ENCODE measurements around the gene UGT1A9. TPM values are rescaled to one million over a fixed set of nuclear protein-coding genes. Genes with fewer than 3 reads are reported as not detected.

Gene UGT1A9
- total RNA-seq, 1 experiment from 2014 or later = not detected

DNA sequence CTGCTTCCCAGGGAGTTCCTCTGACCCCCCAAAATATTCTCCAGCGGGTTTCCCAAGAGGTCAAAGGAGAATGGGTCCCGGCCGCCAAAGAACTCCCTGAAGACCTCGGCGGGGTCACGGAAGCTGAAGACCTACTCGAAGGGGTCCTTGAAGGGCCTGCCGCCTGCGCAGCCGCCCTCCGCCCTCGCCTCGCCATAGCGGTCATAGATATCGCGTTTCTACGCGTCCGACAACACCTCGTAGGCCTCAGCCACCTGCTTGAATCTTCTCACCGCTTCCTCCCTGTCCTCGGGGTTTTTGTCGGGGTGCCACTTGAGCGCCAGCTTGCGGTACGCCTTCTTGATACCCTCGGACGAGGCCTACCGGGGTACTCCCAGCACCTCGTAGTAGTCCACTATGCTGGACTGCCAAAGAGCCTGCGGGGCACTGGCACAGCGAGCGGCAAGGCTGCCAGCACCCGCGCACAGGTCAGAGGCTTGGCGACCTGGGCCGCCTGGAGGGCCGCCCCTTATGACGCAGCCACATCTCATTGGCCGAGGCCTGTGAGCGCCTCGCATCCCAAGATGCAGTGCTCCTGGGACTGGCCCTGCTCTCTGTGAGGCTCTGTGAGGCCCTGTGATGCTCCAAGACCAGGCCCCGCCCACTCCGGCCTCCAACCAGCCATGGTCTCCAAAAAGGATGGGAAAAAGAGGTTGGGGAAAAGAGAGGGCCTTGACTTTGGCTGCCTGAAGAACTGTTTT lies 83.3 kb downstream of the UGT1A9 start:
- no peak overlapping the region for H3K27ac ChIP-seq
- intact Hi-C loops (cut with micrococcal nuclease; ENCODE audit: unreplicated experiment) = no loop called here
- ChIA-PET POLR2A (ENCODE audit: unreplicated experiment) (no interaction called here), CTCF (no interaction called here)
- H3K4me2 ChIP-seq = no peak overlapping the region
- no peak overlapping the region for H3K4me3 ChIP-seq
- no peaks in the 10 kb centered on the region for H3K4me1 ChIP-seq (replicated peaks; ENCODE audit: insufficient read depth)
- no peak for TF ChIP-seq EZH2 (IDR thresholded peaks at IDR 0.05; ENCODE audit: low read depth)
- TF ChIP-seq, protein P1, sequence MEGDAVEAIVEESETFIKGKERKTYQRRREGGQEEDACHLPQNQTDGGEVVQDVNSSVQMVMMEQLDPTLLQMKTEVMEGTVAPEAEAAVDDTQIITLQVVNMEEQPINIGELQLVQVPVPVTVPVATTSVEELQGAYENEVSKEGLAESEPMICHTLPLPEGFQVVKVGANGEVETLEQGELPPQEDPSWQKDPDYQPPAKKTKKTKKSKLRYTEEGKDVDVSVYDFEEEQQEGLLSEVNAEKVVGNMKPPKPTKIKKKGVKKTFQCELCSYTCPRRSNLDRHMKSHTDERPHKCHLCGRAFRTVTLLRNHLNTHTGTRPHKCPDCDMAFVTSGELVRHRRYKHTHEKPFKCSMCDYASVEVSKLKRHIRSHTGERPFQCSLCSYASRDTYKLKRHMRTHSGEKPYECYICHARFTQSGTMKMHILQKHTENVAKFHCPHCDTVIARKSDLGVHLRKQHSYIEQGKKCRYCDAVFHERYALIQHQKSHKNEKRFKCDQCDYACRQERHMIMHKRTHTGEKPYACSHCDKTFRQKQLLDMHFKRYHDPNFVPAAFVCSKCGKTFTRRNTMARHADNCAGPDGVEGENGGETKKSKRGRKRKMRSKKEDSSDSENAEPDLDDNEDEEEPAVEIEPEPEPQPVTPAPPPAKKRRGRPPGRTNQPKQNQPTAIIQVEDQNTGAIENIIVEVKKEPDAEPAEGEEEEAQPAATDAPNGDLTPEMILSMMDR (conservative IDR thresholded peaks at IDR 0.05) = no peak
- H3K79me2 ChIP-seq (ENCODE audit: low read depth) = peaks cover 92% of the 10 kb centered on the region
- H4K20me1 ChIP-seq (ENCODE audit: insufficient read depth) = peaks cover 48% of the 10 kb centered on the region
- H3K27me3 ChIP-seq (ENCODE audit: insufficient read depth, low read depth) = no peaks in the 10 kb centered on the region
- H2AFZ ChIP-seq = no peak overlapping the region
- H3K9me3 ChIP-seq (ENCODE audit: insufficient read depth, low read depth) = peaks cover 2% of the 10 kb centered on the region
- no peaks in the 10 kb centered on the region for H3K9me2 ChIP-seq (ENCODE audit: insufficient read depth)
- peaks cover 66% of the 10 kb centered on the region for H3K36me3 ChIP-seq (ENCODE audit: low read depth)
- peaks cover 58% of the 10 kb centered on the region for H3F3A ChIP-seq (ENCODE audit: insufficient read depth, low read depth)
- BruUV-seq (replicated peaks) = no TSS peak
- peak in 1 of 2 experiments; percentile 17 for DNase-seq

DNA sequence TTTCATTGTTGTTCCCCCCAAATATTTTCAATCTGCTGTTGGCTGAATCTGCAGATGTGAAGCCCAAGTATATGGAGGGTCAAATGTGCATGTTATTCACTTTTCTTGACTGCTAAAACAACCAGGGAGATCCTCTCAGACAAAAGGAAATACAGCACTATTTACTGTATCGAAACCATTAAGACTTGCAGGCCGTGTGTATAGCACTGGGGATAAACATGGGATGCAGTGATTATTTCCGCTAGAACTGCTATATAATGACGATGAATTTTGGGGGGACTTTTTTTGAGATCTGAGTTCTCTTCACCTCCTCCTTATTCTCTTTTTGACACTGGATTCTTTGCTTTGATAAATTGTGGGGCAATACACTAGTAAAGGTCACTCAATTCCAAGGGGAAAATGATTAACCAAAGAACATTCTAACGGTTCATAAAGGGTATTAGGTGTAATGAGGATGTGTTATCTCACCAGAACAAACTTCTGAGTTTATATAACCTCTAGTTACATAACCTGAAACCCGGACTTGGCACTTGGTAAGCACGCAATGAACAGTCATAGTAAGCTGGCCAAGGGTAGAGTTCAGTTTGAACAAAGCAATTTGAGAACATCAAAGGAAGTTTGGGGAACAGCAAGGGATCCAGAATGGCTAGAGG lies 84.9 kb downstream of the UGT1A9 start:
- Histone ChIP-seq H3K9me2 (ENCODE audit: insufficient read depth) (no peaks in the 10 kb centered on the region), H3K36me3 (ENCODE audit: low read depth) (peaks cover 64% of the 10 kb centered on the region), H3K4me1 (replicated peaks; ENCODE audit: insufficient read depth) (no peaks in the 10 kb centered on the region), H3K4me3 (no peak overlapping the region), H3F3A (ENCODE audit: insufficient read depth, low read depth) (peaks cover 70% of the 10 kb centered on the region), H3K27ac (no peak overlapping the region), H4K20me1 (ENCODE audit: insufficient read depth) (peaks cover 60% of the 10 kb centered on the region), H3K79me2 (ENCODE audit: low read depth) (peaks cover 92% of the 10 kb centered on the region), H3K4me2 (no peak overlapping the region), H3K9me3 (ENCODE audit: insufficient read depth, low read depth) (no peaks in the 10 kb centered on the region), H2AFZ (no peak overlapping the region), H3K27me3 (ENCODE audit: insufficient read depth, low read depth) (no peaks in the 10 kb centered on the region)
- peak in 1 of 2 experiments; percentile 26 for DNase-seq
- no TSS peak for BruUV-seq (replicated peaks)
- intact Hi-C loops (cut with micrococcal nuclease; ENCODE audit: unreplicated experiment) = no loop called here
- ChIA-PET CTCF (no interaction called here), POLR2A (ENCODE audit: unreplicated experiment) (no interaction called here)
- no peak for TF ChIP-seq EZH2 (IDR thresholded peaks at IDR 0.05; ENCODE audit: low read depth)
- TF ChIP-seq, protein P1 (conservative IDR thresholded peaks at IDR 0.05) = no peak

DNA sequence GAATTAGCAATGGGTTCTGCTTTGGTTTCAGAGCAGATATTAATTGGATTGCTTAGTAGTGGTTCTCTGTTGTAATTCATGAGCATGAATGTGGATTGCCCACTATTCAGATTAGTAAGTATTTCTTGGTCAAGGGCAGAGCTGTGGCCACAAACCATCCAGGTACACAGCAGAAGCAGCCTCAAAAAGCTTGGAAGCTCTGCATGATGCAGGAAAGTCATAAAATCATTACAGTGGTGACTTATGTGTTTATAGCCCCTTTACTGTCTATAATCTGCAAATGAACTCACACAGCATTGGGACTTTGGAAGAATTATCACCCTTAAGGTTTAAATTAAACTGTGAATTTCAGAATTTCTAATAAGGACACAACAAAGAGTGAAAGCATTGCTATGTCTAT lies 86.4 kb downstream of the UGT1A9 start:
- Histone ChIP-seq H3K36me3 (ENCODE audit: low read depth) (peaks cover 70% of the 10 kb centered on the region), H3K9me2 (ENCODE audit: insufficient read depth) (no peaks in the 10 kb centered on the region), H3K4me1 (replicated peaks; ENCODE audit: insufficient read depth) (peaks cover 7% of the 10 kb centered on the region; the same call in 1 of the 2 replicates), H3K9me3 (ENCODE audit: insufficient read depth, low read depth) (no peaks in the 10 kb centered on the region), H3K4me2 (no peak overlapping the region), H2AFZ (no peak overlapping the region), H3K79me2 (ENCODE audit: low read depth) (peaks cover 92% of the 10 kb centered on the region), H3F3A (ENCODE audit: insufficient read depth, low read depth) (peaks cover 72% of the 10 kb centered on the region), H4K20me1 (ENCODE audit: insufficient read depth) (peaks cover 60% of the 10 kb centered on the region), H3K27ac (no peak overlapping the region), H3K27me3 (ENCODE audit: insufficient read depth, low read depth) (no peaks in the 10 kb centered on the region), H3K4me3 (no peak overlapping the region)
- no TSS peak for BruUV-seq (replicated peaks)
- TF ChIP-seq, protein P1 (conservative IDR thresholded peaks at IDR 0.05) = no peak
- no peak for TF ChIP-seq EZH2 (IDR thresholded peaks at IDR 0.05; ENCODE audit: low read depth)
- intact Hi-C loops (cut with micrococcal nuclease; ENCODE audit: unreplicated experiment) = no loop called here
- CTCF ChIA-PET = no interaction called here
- no peak for DNase-seq
- POLR2A ChIA-PET (ENCODE audit: unreplicated experiment) = interaction anchor here (0.6 kb wide), 1 partner anchor 16 kb away, joined by 6 read pairs; no protein-coding TSS in a partner anchor

All from PC-9 (cell line).